CMK (cell line): Measurements from ENCODE around the gene STOM.

ENCODE experiments used
- DNase-seq: peaks from one replicate; pipeline ENCODE4 v3.0.0-alpha.2; 2010; ENCODE audit warnings: low read depth

STOM gene

GRCh38 chr9:121321016-121321503 is 49.0 kb downstream of the STOM start:
- DNase-seq = peak; percentile 82

GRCh38 chr9:121319383-121319780 is 50.7 kb downstream of the STOM start:
- no peak for DNase-seq

GRCh38 chr9:121318631-121319382 is 51.2 kb downstream of the STOM start:
- no peak for DNase-seq

GRCh38 chr9:121317737-121318630 is 52.1 kb downstream of the STOM start:
- DNase-seq = no peak

- DNase-seq = no peak
Measured at GRCh38 chr9:121316852-121317373, 53.1 kb downstream of the STOM start.

GRCh38 chr9:121316378-121316777 is 53.7 kb downstream of the STOM start:
- DNase-seq = no peak

GRCh38 chr9:121313458-121314152 is 56.4 kb downstream of the STOM start:
- no peak for DNase-seq

- DNase-seq = no peak
Measured at GRCh38 chr9:121312169-121312568, 57.9 kb downstream of the STOM start.

GRCh38 chr9:121310571-121310970 is 59.5 kb downstream of the STOM start:
- DNase-seq = no peak

GRCh38 chr9:121309833-121310425 is 60.1 kb downstream of the STOM start:
- no peak for DNase-seq

GRCh38 chr9:121309171-121309570 is 60.9 kb downstream of the STOM start:
- no peak for DNase-seq

- DNase-seq = no peak
Measured at GRCh38 chr9:121308765-121309164, 61.3 kb downstream of the STOM start.

- DNase-seq = no peak
Measured at GRCh38 chr9:121307976-121308375, 62.1 kb downstream of the STOM start.

- no peak for DNase-seq
Measured at GRCh38 chr9:121305269-121305994, 64.6 kb downstream of the STOM start.

GRCh38 chr9:121304707-121305106 is 65.3 kb downstream of the STOM start:
- no peak for DNase-seq

GRCh38 chr9:121303456-121304451 is 66.3 kb downstream of the STOM start:
- no peak for DNase-seq

GRCh38 chr9:121302786-121303185 is 67.3 kb downstream of the STOM start:
- no peak for DNase-seq

GRCh38 chr9:121302341-121302740 is 67.7 kb downstream of the STOM start:
- no peak for DNase-seq

GRCh38 chr9:121301881-121302286 is 68.2 kb downstream of the STOM start:
- no peak for DNase-seq
